Kidney tubule cell (primary cell): ENCODE measurements around the gene ATP6V1B1.
A peak's percentile ranks its signal among the peaks of the same experiment; 100 is the strongest.

Experiments used
- DNase-seq: peaks from one replicate; pipeline ENCODE4 v3.0.0-alpha.2; 2018; ENCODE audit warnings: low spot score

ATP6V1B1 gene

GRCh38 chr2:70966681-70967080 lies 31.0 kb downstream of the ATP6V1B1 start:
- no peak for DNase-seq

- no peak for DNase-seq
Measured at GRCh38 chr2:70967189-70967588, 31.5 kb downstream of the ATP6V1B1 start.

- DNase-seq: no peak
Measured at GRCh38 chr2:70974592-70974991, 38.9 kb downstream of the ATP6V1B1 start.

GRCh38 chr2:70975237-70975636 lies 39.5 kb downstream of the ATP6V1B1 start:
- DNase-seq: no peak

- DNase-seq: peak; percentile 50
Measured at GRCh38 chr2:70977605-70978205, 42.0 kb downstream of the ATP6V1B1 start.

GRCh38 chr2:70978341-70979179 lies 42.9 kb downstream of the ATP6V1B1 start, which contains the start of gene ANKRD53:
ANKRD53 (plus strand) TSS chr2:70978630; CDS start chr2:70978646, 16 bp downstream.
- peak; percentile 50 for DNase-seq

- DNase-seq: no peak
Measured at GRCh38 chr2:70979180-70979488, 43.4 kb downstream of the ATP6V1B1 start.

GRCh38 chr2:70979626-70980025 lies 43.9 kb downstream of the ATP6V1B1 start:
- no peak for DNase-seq

- no peak for DNase-seq
Measured at GRCh38 chr2:70981421-70981820, 45.7 kb downstream of the ATP6V1B1 start.

- DNase-seq: no peak
Measured at GRCh38 chr2:70981866-70982810, 46.4 kb downstream of the ATP6V1B1 start.

GRCh38 chr2:70982971-70983370 lies 47.3 kb downstream of the ATP6V1B1 start:
- DNase-seq: no peak

- no peak for DNase-seq
Measured at GRCh38 chr2:70983506-70984227, 48.0 kb downstream of the ATP6V1B1 start.

GRCh38 chr2:70984228-70984575 lies 48.5 kb downstream of the ATP6V1B1 start:
- no peak for DNase-seq

- peak; percentile 39 for DNase-seq
Measured at GRCh38 chr2:70984576-70985282, 49.0 kb downstream of the ATP6V1B1 start.

GRCh38 chr2:70985283-70985688 lies 49.6 kb downstream of the ATP6V1B1 start:
- no peak for DNase-seq

- DNase-seq: no peak
Measured at GRCh38 chr2:70985956-70986355, 50.3 kb downstream of the ATP6V1B1 start.

- no peak for DNase-seq
Measured at GRCh38 chr2:70986499-70987189, 50.9 kb downstream of the ATP6V1B1 start.

- DNase-seq: no peak
Measured at GRCh38 chr2:70987386-70987785, 51.7 kb downstream of the ATP6V1B1 start.

GRCh38 chr2:70988151-70988550 lies 52.5 kb downstream of the ATP6V1B1 start:
- no peak for DNase-seq
